Heart left ventricle (tissue), 13 donors: ENCODE data around the gene PACRG.

Source experiments
- CTCF ChIP-seq, 12 donors: fragments of 200-600 bp; sonication (generic) in 4 of 12; IDR thresholded peaks; one replicate each; pipeline versions ENCODE4 v1.5.0 to v1.8.0; 2018 to 2022; ENCODE audit warnings: antibody characterized with exemption in 12 of 12, mild to moderate bottlenecking in 5 of 12
- POLR2A ChIP-seq, 2 donors: fragments of 450-650 bp; IDR thresholded peaks; one replicate each; pipeline ENCODE4 v1.6.1; 2017; ENCODE audit warnings: antibody characterized with exemption in 2 of 2, mild to moderate bottlenecking in 2 of 2, moderate library complexity in 2 of 2
- donor health status: ischemic (EF 13 %, LVEDD 7.1; RV severe dilation, severe dysfunction).
- donor health status: DM: no; HTN: yes; CAD: no.
- donor health status: DM: no; HTN: no; CAD: no.
- donor health status: ischemic (EF 25% LVEDD 6.9; RV normal size, moderate dysfunction).
- donor health status: ischemic (EF 25% LVEDD 5.7; RV mildly dilated, moderate dysfunction).
- donor health status: ischemic (EF 35%, LVEDD 5.7; RV mildly dilated, moderate dysfunction).
- donor health status: nonischemic (EF 11% LVEDD 7.7; RV severe dilation, severe dysfunction).
- donor health status: DM: yes; HTN: yes; CAD: no.
- donor health status: PGD.
- donor health status: ischemic (EF 29% LVEDD 5.4; RV normal size, mild dysfunction).
- donor health status: nonischemic (EF 23%, LVEDD 6.1; RV moderate dilation, normal function).

GRCh38 chr6:163255265-163255664 lies 527.5 kb downstream of the PACRG start:
- TF ChIP-seq POLR2A (IDR thresholded peaks at IDR 0.05) = no peak
- TF ChIP-seq CTCF (IDR thresholded peaks at IDR 0.05) = no peak
